HL-60 (cell line): ENCODE results near the gene MREG.

Experiments
- DNase-seq, 2 experiments: peaks; one replicate each; pipeline ENCODE4 v3.0.0-alpha.2; 2010 to 2020; ENCODE audit warnings: low read depth in 1 of 2, low spot score in 1 of 2
- H3K27ac ChIP-seq: fragments of 250-450 bp; sonication (Bioruptor Pico); replicated peaks from 2 replicates; pipeline ENCODE4 v1.5.1; 2020; ENCODE audit warnings: mild to moderate bottlenecking, moderate library complexity
- H3K27me3 ChIP-seq: fragments of 250-450 bp; sonication (Bioruptor Pico); 2 replicates; pipeline ENCODE4 v1.5.1; 2021; ENCODE audit warnings: mild to moderate bottlenecking, moderate library complexity; ENCODE audit not compliant: insufficient read depth, poor library complexity, severe bottlenecking
- H3K4me3 ChIP-seq: replicated peaks from 2 replicates; pipeline ENCODE4 v1.5.1; 2011; ENCODE audit warnings: mild to moderate bottlenecking, control low read depth, low read length; ENCODE audit not compliant: insufficient read depth
- GABPA ChIP-seq: IDR thresholded peaks from 2 replicates; pipeline ENCODE4 v1.6.1; 2012; ENCODE audit warnings: low read depth
- POLR2AphosphoS5 ChIP-seq: IDR thresholded peaks from 2 replicates; pipeline ENCODE4 v1.6.1; 2012; ENCODE audit warnings: low read depth
- REST ChIP-seq: IDR thresholded peaks from 2 replicates; pipeline ENCODE4 v1.6.1; 2012; ENCODE audit warnings: low read depth; ENCODE audit not compliant: insufficient replicate concordance
- SPI1 ChIP-seq: IDR thresholded peaks from 2 replicates; pipeline ENCODE4 v1.6.1; 2012; ENCODE audit warnings: low read depth, mild to moderate bottlenecking, borderline replicate concordance
- TF ChIP-seq, protein P1 (sequence below): IDR thresholded peaks from one replicate; pipeline ENCODE4 v1.5.1; 2011; ENCODE audit warnings: low read length, control low read depth, inconsistent platforms; ENCODE audit not compliant: insufficient read depth

Gene MREG

GRCh38 chr2:215981115-215981514 lies 32.2 kb downstream of the MREG start:
- no peak for DNase-seq
- H3K4me3 ChIP-seq: no peak overlapping the region
- no peak for TF ChIP-seq REST
- no peak for TF ChIP-seq GABPA
- TF ChIP-seq, protein P1, sequence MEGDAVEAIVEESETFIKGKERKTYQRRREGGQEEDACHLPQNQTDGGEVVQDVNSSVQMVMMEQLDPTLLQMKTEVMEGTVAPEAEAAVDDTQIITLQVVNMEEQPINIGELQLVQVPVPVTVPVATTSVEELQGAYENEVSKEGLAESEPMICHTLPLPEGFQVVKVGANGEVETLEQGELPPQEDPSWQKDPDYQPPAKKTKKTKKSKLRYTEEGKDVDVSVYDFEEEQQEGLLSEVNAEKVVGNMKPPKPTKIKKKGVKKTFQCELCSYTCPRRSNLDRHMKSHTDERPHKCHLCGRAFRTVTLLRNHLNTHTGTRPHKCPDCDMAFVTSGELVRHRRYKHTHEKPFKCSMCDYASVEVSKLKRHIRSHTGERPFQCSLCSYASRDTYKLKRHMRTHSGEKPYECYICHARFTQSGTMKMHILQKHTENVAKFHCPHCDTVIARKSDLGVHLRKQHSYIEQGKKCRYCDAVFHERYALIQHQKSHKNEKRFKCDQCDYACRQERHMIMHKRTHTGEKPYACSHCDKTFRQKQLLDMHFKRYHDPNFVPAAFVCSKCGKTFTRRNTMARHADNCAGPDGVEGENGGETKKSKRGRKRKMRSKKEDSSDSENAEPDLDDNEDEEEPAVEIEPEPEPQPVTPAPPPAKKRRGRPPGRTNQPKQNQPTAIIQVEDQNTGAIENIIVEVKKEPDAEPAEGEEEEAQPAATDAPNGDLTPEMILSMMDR: no peak
- no peak for TF ChIP-seq POLR2AphosphoS5
- no peak for TF ChIP-seq SPI1
- H3K27me3 ChIP-seq: no peaks in the 10 kb centered on the region
- H3K27ac ChIP-seq: no peak overlapping the region

GRCh38 chr2:215979620-215980019 lies 33.7 kb downstream of the MREG start:
- no peak for DNase-seq
- no peak overlapping the region for H3K4me3 ChIP-seq
- H3K27ac ChIP-seq: no peak overlapping the region
- H3K27me3 ChIP-seq: no peaks in the 10 kb centered on the region
- TF ChIP-seq REST: no peak
- no peak for TF ChIP-seq GABPA
- TF ChIP-seq POLR2AphosphoS5: no peak
- TF ChIP-seq, protein P1: no peak
- no peak for TF ChIP-seq SPI1

- H3K27ac ChIP-seq: no peak overlapping the region
- no peak overlapping the region for H3K4me3 ChIP-seq
- no peaks in the 10 kb centered on the region for H3K27me3 ChIP-seq
- DNase-seq: no peak
- TF ChIP-seq GABPA (no peak), POLR2AphosphoS5 (no peak), REST (no peak), SPI1 (no peak)
- TF ChIP-seq, protein P1: no peak
These were observed 38.5 kb downstream of the MREG start for GRCh38 chr2:215974700-215975429.
